Anterior cingulate cortex (tissue), 58 donors: ENCODE data around the gene MRO.
A peak's percentile ranks its signal among the peaks of the same experiment; 100 is the strongest.
"Not testable (repeated sequence)": the region's sequence is repeated elsewhere in the genome, so short reads cannot be mapped to it uniquely, and the experiment has no call there.

Source experiments
- DNase-seq, 58 donors: peaks; one replicate each; lab custom pipeline; 2025; lab: John Stamatoyannopoulos, UW

Gene MRO

DNA sequence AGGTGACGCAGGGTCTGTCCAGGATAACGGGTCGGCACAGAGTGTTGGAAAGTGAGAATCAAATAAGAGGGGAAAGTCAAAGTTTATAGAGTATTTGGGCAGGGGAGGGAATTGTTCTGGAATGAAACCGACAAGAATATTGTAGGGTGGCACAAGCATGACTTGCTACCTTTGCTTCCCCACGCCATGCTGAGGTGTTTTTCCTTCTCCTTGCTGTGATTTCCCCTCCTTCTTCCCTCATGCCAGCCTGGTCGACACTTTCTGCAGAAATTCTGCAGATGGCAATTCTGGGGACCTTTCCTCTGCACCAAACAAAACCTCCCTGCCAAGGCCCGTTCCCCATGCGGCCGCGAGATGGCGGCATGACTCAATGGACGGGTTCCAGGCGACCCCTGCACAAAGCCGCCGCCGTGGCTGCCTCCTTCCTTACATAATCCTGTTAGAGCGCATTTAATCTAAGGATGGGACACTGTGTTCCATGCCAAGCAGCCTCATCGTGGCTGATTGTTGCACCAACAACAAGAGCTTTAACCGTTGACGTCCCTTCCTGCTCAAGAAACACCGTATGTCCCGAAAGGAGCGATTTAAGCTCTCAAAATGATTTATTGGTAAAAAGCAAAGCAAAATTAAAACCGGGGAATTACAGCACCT, at the start of gene MRO:
Gene MRO (minus strand): TSS at position 289 of the 651 bp plus-strand sequence. CDS start 10,616 bp downstream, outside the sequence.
- DNase-seq: peak; percentile 36 to 92 (median 78)

DNA sequence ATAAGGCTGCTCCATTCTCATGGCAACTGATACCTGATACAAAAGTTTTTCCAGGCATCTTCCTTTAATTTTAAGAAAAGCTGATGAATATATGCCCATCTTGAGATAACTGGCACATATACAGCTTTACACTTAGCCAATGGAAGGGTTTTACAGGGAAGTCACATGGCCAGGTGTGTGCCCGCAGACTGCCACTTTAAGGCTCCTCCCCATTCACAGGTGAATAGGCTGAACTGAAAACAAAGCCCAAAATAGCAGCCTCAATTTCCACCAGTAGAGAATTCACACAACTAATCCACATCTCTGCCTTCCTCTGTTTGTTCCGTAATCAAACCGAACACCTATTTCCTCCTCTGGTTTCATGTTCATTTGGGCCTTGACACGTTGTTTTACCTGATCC, 49.3 kb upstream of the MRO start:
- DNase-seq: no peak

DNA sequence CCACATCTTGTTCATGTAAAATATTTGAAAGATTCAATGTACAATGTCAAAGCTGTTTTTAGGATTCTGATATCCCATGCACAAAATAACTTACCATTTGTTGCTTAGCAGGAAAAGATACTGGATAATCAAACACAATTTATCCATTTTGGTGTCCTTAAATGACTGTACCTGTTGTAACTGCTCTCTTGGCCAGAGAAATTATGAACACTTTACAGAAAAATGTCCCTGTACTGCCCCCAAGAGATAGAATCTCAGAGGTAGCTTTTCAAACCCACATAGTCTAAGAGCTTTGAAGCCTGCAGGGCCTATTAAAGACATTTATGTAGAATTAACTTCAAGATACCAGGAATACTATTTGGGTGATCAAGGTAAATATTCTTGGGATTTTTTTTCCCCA, 46.9 kb upstream of the MRO start:
- DNase-seq: no peak

DNA sequence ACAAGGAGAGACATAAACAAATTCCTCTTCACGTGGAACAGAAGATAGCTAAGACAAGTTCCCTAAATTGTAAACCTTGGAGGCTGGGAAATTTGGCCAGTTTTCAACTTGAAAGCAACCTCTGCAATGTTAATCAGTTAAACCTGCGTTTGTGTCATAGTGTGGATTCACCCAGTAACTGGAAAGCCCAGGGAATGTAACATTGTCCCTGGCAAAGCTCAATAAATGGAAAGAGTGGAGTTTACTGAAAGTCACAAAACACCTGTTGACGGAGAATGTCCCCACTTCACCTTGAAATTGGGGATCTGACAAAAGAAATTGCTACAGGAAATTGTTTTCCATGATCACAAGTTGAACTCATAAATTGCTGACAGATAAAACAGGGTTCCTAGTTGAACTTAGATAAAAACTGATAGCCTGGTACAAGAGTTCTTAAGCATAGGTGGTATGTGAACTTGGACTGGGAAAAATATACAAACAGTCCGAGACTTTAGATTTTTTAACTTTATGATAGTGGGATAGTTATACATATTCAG, 44.1 kb upstream of the MRO start:
- DNase-seq: no peak

DNA sequence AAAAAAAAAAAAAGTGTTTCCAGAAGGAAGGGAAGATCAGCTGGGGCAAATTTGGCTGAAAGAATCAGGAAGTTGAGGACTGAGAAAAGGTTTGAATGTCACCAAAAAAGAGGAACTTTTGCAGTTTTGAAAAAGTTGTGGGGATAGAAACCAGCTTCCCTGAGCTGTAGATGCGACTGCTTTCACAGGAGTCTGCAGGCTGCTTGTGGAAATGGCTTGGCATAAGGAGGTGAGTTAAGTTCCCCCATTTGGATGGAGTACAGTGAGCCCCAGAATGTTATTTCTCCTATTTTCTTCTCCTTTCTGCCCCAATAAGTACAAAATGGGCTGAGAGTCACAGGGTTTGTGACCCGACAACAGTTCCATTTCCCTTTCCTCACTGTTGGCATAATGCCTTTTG, 42.6 kb upstream of the MRO start:
- peak in 2 of 58 donors; percentile 5 to 16 for DNase-seq

DNA sequence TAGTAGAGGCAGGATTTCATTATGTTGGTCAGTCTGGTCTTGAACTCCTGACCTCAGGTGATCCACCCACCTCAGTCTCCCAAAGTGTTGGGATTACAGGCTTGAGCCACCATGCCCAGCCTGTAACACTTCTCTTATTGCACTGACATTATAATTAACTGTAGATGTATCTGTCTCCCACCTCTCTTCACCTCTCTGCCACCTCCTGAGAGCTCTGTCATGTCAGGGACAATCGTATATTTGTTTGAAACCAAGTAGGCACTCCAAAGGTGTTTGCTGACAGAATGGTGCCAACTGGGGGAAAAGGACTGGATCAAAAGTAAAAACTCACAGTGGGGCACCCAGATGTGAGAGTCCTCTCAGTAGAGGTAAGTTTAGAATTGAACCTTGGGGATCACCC, 41.8 kb upstream of the MRO start:
- no peak for DNase-seq

DNA sequence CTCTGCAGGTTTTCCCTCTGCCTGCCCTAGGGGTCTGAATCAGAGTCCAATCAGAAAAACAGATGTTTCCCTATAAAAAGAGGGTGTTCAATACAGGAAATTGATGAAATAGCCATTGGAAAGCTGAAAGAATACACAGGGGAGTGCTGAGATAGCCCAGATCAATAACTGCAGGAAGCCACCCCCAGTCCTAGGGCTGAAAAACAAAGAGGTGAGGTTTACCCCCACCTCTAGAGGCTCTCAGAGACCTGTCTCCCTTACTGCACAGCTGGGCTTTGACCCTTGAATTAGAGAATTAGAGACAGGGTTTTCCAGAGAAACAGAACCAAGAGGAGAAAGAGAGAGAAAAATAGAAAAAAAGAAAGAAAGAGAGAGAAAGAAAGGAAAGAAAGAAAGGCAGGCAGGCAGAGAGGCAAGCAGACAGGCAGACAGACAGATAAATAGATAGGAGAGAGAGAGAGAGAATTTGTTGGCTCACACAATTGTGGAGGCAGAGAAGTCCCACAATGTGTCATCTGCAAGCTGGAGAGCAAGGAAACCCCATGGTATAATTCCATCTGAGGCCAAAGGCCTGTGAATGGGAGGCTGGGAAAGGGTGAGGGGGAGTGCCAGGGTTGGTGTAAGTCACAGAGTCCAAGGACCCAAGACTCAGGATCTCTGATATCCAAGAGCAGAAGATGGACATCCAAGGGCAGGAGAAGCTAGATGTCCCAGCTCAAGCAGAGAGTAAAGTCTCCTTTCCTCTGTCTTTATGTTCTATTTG, 40.2 kb upstream of the MRO start:
- DNase-seq: no peak

DNA sequence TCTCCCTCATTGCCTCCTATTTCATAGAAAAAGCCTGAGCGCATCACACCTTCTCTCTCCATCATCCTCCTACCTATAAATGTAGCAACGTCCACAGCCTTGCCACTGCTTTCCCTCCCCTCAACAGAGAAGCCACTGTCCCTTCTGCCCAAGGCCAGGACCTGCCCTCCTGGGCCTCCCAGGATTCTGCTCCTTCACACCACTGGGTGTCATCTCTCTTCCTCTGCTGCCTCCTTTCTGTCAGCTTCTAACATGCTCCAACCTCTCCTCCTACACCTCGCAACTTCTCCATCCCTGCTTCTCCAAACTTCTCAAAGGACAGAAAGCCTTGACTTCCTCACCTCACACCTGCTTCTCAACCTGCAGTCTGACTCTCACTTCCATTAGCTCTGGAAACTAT, 37.9 kb upstream of the MRO start:
- DNase-seq: no peak

DNA sequence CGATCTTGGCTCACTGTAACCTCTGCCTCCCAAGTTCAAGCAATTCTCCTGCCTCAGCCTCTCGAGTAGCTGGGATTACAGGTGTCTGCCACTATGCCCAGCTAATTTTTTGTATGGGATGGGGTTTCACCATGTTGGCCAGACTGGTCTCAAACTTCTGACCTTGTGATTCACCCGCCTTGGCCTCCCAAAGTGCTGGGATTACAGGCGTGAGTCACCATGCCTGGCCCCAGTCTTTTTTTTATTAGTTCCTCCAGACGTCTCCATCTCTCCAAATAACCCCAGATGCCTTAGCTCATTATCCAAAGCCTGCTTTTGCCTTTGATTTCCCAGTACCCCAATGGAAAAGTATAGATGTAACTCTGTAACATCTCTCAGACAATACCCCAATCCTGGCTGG, 37.4 kb upstream of the MRO start:
- DNase-seq: not testable (repeated sequence)

DNA sequence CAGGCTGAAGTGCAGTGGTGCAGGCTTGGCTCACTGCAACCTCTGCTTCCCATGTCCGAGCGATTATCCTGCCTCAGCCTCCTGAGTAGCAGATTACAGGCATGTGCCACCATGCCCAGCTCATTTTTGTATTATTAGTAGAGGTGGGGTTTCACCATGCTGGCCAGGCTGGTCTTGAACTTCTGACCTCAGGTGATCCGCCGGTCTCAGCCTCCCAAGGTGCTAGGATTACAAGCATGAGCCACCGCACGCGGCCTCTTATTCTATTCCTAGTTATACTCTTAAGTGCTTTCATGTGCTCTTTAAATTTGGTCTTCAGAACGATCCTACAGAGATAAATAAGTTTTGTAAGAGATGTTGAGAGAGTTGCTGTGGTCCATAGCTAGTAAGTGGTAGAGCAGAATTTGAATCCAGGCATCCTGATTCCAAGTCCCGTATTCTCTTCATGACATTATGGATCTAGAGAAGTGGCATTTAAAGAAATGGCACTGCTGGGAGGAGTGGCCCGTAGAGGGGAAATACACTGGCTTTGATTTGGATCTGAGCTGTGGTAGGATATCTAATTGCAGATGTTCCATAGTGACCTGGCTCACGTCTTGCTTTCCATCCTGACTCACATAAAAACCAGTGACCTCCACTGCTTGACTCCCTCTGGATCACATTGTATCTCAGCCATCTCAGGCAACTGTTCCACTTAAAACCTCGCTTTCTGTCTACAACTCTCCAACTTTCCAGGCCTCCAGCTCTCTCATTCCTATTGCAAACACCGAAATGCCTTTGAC, 36.4 kb upstream of the MRO start:
- DNase-seq: no peak

DNA sequence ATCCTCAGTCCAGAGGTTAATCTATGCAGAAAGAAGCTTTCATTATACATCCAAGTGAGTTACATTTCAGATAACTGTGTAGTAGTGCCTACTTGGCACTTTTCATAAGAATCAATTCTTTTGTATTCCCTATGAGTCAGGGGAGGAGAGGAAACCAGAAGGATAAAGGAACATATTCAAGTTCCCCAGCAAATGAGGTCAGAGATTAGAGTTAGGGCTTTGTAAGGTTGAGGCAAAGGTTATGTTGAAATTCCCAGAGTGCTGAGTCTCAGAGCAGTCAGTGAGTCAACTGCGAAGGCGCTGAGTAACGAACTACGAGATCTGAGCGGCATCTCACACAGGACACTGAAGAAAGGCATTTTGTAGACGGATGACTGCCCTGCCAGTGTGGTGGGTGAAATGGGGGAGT, 34.1 kb upstream of the MRO start:
- DNase-seq: no peak

DNA sequence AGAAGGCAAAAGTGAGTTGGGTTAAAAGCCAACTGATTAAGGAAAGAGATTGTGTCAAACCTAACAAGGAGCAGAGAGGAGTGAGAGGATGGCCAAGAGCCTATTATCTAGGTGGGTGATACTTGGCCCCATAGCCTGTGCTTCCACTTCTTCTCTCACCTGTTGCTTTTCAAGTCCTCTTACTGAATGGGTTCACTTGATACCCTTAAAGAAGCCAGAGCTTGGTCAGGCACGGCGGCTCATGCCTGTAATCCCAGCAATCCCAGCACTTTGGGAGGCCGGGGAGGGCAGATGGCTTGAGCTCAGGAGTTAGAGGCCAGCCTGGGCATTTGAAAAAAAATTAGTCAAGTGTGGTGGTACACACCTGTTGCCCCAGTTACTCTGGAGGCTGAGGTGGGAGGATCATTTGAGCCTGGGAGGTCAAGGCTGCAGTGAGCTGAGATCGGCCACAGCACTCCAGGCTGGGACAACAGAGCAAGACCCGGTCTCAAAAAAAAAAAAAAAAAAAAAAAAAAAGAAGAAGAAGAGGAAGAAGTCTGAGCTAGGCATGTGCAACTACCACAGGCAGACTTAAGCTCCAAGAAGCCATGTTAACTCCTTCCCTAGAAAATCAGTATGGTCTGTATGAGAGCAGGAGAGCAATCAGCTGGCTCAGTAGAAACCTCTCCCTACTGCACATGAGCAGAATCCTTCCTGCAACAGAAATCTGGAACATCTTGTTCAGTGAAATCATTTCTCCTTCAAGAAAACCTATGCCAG, 30.7 kb upstream of the MRO start:
- no peak for DNase-seq

DNA sequence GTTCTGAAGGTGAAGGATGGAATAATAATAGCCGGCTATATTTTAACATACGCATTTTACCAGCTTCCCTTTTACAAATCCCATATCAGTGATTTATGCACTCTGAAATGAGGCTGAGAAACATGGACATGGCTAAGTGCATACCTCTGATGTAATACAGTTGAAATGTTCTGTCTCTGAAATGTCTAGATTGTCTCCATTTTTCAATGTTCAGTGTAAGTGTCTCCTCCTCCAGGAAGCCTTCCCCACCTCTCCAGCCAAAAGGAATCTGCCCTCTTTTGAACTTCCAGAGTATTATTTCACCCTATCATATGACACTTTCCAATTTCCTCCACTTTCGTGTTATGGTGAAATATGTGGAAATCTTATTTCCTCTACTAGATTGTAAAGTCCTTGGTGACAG, 29.6 kb upstream of the MRO start:
- no peak for DNase-seq

DNA sequence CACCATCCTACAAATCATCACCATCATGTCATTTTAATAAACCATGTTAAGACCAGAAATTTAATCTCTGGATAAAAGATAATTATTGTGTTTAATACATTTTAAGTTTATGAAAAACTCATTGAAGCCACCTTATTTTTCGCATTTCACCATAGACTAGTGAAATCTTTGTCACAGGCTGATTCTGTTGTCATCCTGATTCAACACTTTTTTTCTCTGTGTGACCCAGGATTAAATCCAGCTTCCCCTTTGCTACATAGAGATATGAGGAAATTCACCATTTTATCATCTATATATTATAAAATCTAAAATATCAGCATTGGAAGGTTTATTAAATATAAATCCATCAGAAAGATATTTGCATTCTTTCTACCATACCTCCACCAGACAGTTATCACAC, 29.2 kb upstream of the MRO start:
- no peak for DNase-seq

DNA sequence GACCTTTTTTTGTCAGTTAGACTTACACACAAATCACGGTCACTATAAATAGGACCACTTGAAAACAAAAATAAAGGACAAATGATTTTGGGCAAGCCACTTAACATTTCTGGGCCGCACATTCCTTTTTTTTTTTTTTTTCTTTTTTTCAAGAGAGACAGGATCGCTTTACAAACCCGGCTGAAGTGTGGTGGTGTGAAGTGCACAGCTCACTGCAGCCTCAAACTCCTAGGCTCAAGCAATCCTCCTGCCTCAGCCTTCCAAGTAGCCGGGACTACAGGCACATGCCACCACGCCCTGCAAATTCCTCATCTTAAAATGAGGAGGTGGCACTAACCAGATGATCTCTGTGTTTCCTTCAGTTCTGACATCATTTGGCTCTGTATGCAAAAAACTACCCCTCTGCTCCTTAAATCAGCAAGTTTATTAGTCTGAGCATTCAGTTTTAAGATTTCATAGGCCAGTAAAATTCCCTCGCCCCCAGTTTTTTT, 28.3 kb upstream of the MRO start:
- no peak for DNase-seq

DNA sequence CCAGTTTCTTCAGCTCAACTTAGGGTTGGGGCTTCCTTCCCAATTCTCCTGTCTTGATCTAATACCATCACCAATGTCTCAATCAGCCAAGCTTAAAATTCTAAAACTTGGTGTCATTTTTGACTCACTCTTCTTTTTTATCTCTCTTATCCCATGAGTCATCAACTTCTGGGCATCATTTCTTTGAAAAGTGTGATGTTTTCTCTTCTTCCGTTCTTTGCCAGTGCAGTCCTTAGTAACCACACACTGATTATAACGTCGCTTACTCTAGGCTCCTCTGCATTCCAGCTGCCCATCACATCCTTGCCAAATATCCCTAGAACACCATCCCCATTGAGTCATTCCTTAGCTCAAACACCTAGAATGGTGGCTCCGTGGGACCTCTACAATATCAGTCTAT, 27.4 kb upstream of the MRO start:
- peak in 1 of 58 donors; percentile 10 for DNase-seq

DNA sequence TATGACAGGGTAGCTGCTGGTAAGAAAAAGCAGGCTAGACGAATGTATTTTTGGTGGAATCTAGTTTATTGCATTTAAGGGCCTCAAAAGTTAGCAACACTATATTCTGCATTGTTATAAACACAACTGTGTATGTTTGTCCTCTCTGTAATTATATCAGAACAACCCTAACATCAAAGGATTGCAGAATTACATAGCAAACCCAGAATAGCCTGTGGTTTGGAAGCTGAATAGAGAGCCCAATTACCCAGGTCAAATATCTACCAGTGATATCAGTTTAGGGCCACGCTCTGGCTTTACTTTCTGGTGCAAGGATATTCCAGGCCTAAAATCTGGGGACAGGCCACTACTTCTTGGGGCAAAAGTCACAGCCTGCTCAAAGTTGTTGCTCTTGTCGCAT, 25.1 kb upstream of the MRO start:
- DNase-seq: no peak

DNA sequence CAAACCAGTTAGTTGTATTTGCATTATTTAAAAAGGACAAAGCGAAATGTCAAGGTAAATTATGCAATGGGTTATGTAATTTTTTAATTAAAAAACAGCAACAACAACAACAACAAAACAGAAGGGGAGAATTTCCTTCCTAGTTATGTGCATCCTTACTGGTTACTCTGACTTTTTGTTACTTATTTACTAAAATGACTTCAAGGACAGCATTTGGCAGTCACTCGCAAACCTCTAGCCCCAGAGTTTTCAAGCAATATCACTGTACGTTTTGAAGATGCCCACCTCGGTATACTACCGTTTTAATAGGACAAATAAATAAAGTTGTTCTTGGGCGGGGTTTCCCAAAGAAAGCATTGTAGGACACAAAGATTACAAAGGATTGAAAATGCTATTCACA, 24.7 kb upstream of the MRO start:
- no peak for DNase-seq

DNA sequence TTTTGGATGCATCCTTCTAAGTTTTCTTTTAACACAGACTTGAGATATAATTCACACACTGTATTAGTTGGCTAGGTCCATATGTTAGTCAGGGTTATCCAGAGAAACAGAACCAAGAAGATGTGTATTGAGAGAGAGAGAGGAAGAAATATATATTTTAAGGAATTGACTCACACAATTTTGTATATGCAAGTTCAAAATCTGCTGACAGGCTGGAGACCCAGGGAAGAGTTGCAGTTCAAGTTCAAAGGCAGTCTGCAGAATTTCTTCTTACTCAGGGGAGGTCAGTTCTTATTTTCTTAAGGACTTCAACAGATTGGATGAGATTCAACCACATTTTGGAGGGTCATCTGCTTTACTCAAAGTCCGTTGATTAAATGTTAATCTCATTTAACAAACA, 23.0 kb upstream of the MRO start:
- DNase-seq: no peak

DNA sequence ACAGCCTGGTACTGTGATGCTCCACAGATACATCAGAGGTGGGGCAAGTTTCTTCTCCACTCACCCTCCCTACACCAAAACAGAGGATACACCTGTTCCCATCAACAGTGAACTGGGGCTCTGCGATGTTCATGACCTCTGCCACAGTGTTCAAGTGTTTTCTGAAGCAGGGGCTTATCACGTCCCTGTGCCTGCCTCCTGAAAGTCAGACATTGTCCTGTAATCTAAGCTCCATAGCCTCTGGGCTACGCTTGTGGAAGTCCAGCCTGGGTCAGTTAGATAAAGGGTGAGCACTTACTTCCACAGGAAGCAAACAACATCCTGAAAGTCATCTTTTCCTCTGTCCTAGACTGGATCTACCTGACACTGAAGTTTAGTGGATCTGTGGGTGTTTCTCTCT, 20.2 kb upstream of the MRO start:
- no peak for DNase-seq
